HEK293 (cell line): ENCODE measurements around the gene ATG2A.

Experiments used
- CTCF ChIA-PET: fragments of 350-600 bp; formaldehyde crosslinking; extraction: SDS; loops from one replicate; lab custom pipeline; 2021; ENCODE audit warnings: antibody characterized with exemption; lab: Yijun Ruan, JAX
- POLR2A ChIA-PET: fragments of 300-600 bp; formaldehyde crosslinking; extraction: SDS; loops from one replicate; lab custom pipeline; 2020; ENCODE audit warnings: antibody characterized with exemption, inconsistent platforms; lab: Yijun Ruan, JAX
- H3K27ac ChIP-seq: fragments of 200-500 bp; sonication (Bioruptor generic); 2 replicates; pipeline ENCODE4 v1.5.1; 2014; ENCODE audit warnings: low read depth, low read length, control low read depth, inconsistent platforms; ENCODE audit errors: extremely low read depth
- H3K36me3 ChIP-seq, 2 experiments: fragments of 200-500 bp in 1 of 2; sonication (Bioruptor generic) in 1 of 2; 1 replicate in 1 of 2; 2 replicates in 1 of 2; pipeline ENCODE4 v1.5.1; 2014 to 2017; ENCODE audit warnings: inconsistent platforms in 2 of 2, low read length in 2 of 2; ENCODE audit not compliant: control insufficient read depth in 2 of 2, insufficient read depth in 1 of 2
- H3K4me1 ChIP-seq: fragments of 200-500 bp; sonication (Bioruptor generic); 2 replicates; pipeline ENCODE4 v1.5.1; 2014; ENCODE audit warnings: mild to moderate bottlenecking, low read length, inconsistent platforms; ENCODE audit not compliant: control insufficient read depth, insufficient read depth
- H3K4me3 ChIP-seq: 2 replicates; pipeline ENCODE4 v1.5.1; 2011; ENCODE audit warnings: low read depth, mild to moderate bottlenecking, control low read depth, low read length, moderate library complexity
- H3K9me3 ChIP-seq: fragments of 200-500 bp; sonication (Bioruptor generic); 2 replicates; pipeline ENCODE4 v1.5.1; 2014; ENCODE audit warnings: low read depth, low read length, inconsistent platforms; ENCODE audit not compliant: control insufficient read depth, insufficient read depth
- BCL11B ChIP-seq: fragments of 450-650 bp; formaldehyde crosslinking; IDR thresholded peaks from 2 replicates; pipeline ENCODE4 v1.5.1; 2016; ENCODE audit warnings: low read depth, missing biosample characterization, missing genetic modification characterization
- CTCF ChIP-seq: fragments of 450-650 bp; formaldehyde crosslinking; IDR thresholded peaks from 2 replicates; pipeline ENCODE4 v1.5.1; 2016; ENCODE audit warnings: missing biosample characterization, missing genetic modification characterization
- HOXA7 ChIP-seq: sonication (generic); formaldehyde crosslinking; IDR thresholded peaks from 2 replicates; pipeline ENCODE4 v1.8.1; 2022; ENCODE audit warnings: missing genetic modification reagents, borderline replicate concordance
- PRDM1 ChIP-seq: fragments of 450-650 bp; formaldehyde crosslinking; IDR thresholded peaks from 2 replicates; pipeline ENCODE4; 2016; ENCODE audit warnings: missing biosample characterization, missing genetic modification characterization
- SALL2 ChIP-seq: fragments of 450-650 bp; formaldehyde crosslinking; IDR thresholded peaks from 2 replicates; pipeline ENCODE4 v1.5.0; 2017; ENCODE audit warnings: missing biosample characterization, mild to moderate bottlenecking, missing genetic modification characterization, borderline replicate concordance
- SCRT1 ChIP-seq: fragments of 450-650 bp; formaldehyde crosslinking; IDR thresholded peaks from 2 replicates; pipeline ENCODE4 v1.5.1; 2016; ENCODE audit warnings: missing biosample characterization, missing genetic modification characterization, borderline replicate concordance
- SP7 ChIP-seq: fragments of 450-650 bp; formaldehyde crosslinking; IDR thresholded peaks from 2 replicates; pipeline ENCODE4 v1.5.1; 2016; ENCODE audit warnings: missing biosample characterization, missing genetic modification characterization
- YY1 ChIP-seq: fragments of 450-650 bp; formaldehyde crosslinking; IDR thresholded peaks from 2 replicates; pipeline ENCODE4 v1.5.1; 2018; ENCODE audit warnings: missing biosample characterization, missing genetic modification characterization
- ZBTB20 ChIP-seq: fragments of 450-650 bp; formaldehyde crosslinking; IDR thresholded peaks from 2 replicates; pipeline ENCODE4 v1.5.1; 2016; ENCODE audit warnings: missing biosample characterization, missing genetic modification characterization
- ZFP37 ChIP-seq: fragments of 450-650 bp; formaldehyde crosslinking; IDR thresholded peaks from 2 replicates; pipeline ENCODE4 v1.5.1; 2016; ENCODE audit warnings: missing biosample characterization, missing genetic modification characterization
- ZIC2 ChIP-seq: fragments of 450-650 bp; formaldehyde crosslinking; IDR thresholded peaks from 2 replicates; pipeline ENCODE4 v1.5.1; 2016; ENCODE audit warnings: missing biosample characterization, missing genetic modification characterization
- ZNF10 ChIP-seq: fragments of 450-650 bp; formaldehyde crosslinking; IDR thresholded peaks from 2 replicates; pipeline ENCODE4 v1.5.1; 2017; ENCODE audit warnings: missing biosample characterization, missing genetic modification characterization
- ZNF112 ChIP-seq: fragments of 450-650 bp; formaldehyde crosslinking; IDR thresholded peaks from 2 replicates; pipeline ENCODE4 v1.5.0; 2017; ENCODE audit warnings: missing biosample characterization, missing genetic modification characterization
- ZNF114 ChIP-seq: fragments of 450-650 bp; formaldehyde crosslinking; IDR thresholded peaks from 2 replicates; pipeline ENCODE4 v1.5.0; 2017; ENCODE audit warnings: missing biosample characterization, missing genetic modification characterization
- ZNF148 ChIP-seq: fragments of 450-650 bp; formaldehyde crosslinking; IDR thresholded peaks from 2 replicates; pipeline ENCODE4 v1.5.0; 2017; ENCODE audit warnings: missing biosample characterization, missing genetic modification characterization, borderline replicate concordance
- ZNF19 ChIP-seq: fragments of 450-650 bp; formaldehyde crosslinking; IDR thresholded peaks from 2 replicates; pipeline ENCODE4; 2016; ENCODE audit warnings: missing biosample characterization, missing genetic modification characterization, low read depth
- ZNF221 ChIP-seq: fragments of 450-650 bp; formaldehyde crosslinking; IDR thresholded peaks from 2 replicates; pipeline ENCODE4 v1.5.1; 2017; ENCODE audit warnings: missing biosample characterization, missing genetic modification characterization, borderline replicate concordance
- ZNF394 ChIP-seq: fragments of 450-650 bp; formaldehyde crosslinking; IDR thresholded peaks from 2 replicates; pipeline ENCODE4 v1.5.1; 2016; ENCODE audit warnings: missing biosample characterization, missing genetic modification characterization, mild to moderate bottlenecking, moderate library complexity, borderline replicate concordance
- ZNF473 ChIP-seq: fragments of 450-650 bp; formaldehyde crosslinking; IDR thresholded peaks from 2 replicates; pipeline ENCODE4 v1.5.1; 2017; ENCODE audit warnings: missing biosample characterization, missing genetic modification characterization
- ZNF48 ChIP-seq: fragments of 450-650 bp; formaldehyde crosslinking; IDR thresholded peaks from 2 replicates; pipeline ENCODE4 v1.5.1; 2016; ENCODE audit warnings: missing biosample characterization, missing genetic modification characterization
- ZNF514 ChIP-seq: fragments of 450-650 bp; formaldehyde crosslinking; IDR thresholded peaks from 2 replicates; pipeline ENCODE4 v1.5.1; 2016; ENCODE audit warnings: missing biosample characterization, missing genetic modification characterization
- ZNF521 ChIP-seq: fragments of 450-650 bp; formaldehyde crosslinking; IDR thresholded peaks from 2 replicates; pipeline ENCODE4 v1.5.1; 2017; ENCODE audit warnings: missing biosample characterization, mild to moderate bottlenecking, missing genetic modification characterization
- ZNF549 ChIP-seq: fragments of 450-650 bp; IDR thresholded peaks from 2 replicates; pipeline ENCODE4 v1.5.1; 2018; ENCODE audit warnings: missing biosample characterization, missing genetic modification characterization, mild to moderate bottlenecking, inconsistent platforms, moderate library complexity
- ZNF571 ChIP-seq: fragments of 450-650 bp; formaldehyde crosslinking; IDR thresholded peaks from 2 replicates; pipeline ENCODE4 v1.5.0; 2017; ENCODE audit warnings: missing biosample characterization, missing genetic modification characterization
- ZNF596 ChIP-seq: fragments of 450-650 bp; IDR thresholded peaks from 2 replicates; pipeline ENCODE4 v1.5.0; 2018; ENCODE audit warnings: missing biosample characterization, mild to moderate bottlenecking, missing genetic modification characterization, moderate library complexity
- ZNF624 ChIP-seq: fragments of 450-650 bp; formaldehyde crosslinking; IDR thresholded peaks from 2 replicates; pipeline ENCODE4 v1.5.1; 2017; ENCODE audit warnings: missing biosample characterization, missing genetic modification characterization
- ZNF670 ChIP-seq: fragments of 450-650 bp; formaldehyde crosslinking; IDR thresholded peaks from 2 replicates; pipeline ENCODE4 v1.5.1; 2016; ENCODE audit warnings: missing biosample characterization, missing genetic modification characterization, low read depth
- ZNF747 ChIP-seq: fragments of 450-650 bp; formaldehyde crosslinking; IDR thresholded peaks from 2 replicates; pipeline ENCODE4 v1.5.1; 2016; ENCODE audit warnings: missing biosample characterization, missing genetic modification characterization
- ZNF777 ChIP-seq: fragments of 450-650 bp; formaldehyde crosslinking; IDR thresholded peaks from 2 replicates; pipeline ENCODE4 v1.5.1; 2017; ENCODE audit warnings: missing biosample characterization, missing genetic modification characterization, borderline replicate concordance
- ZNF792 ChIP-seq: fragments of 450-650 bp; formaldehyde crosslinking; IDR thresholded peaks from 2 replicates; pipeline ENCODE4 v1.5.1; 2016; ENCODE audit warnings: missing biosample characterization, missing genetic modification characterization
- ZSCAN16 ChIP-seq: fragments of 450-650 bp; formaldehyde crosslinking; IDR thresholded peaks from 2 replicates; pipeline ENCODE4 v1.5.1; 2016; ENCODE audit warnings: missing biosample characterization, missing genetic modification characterization

The ATG2A gene

DNA sequence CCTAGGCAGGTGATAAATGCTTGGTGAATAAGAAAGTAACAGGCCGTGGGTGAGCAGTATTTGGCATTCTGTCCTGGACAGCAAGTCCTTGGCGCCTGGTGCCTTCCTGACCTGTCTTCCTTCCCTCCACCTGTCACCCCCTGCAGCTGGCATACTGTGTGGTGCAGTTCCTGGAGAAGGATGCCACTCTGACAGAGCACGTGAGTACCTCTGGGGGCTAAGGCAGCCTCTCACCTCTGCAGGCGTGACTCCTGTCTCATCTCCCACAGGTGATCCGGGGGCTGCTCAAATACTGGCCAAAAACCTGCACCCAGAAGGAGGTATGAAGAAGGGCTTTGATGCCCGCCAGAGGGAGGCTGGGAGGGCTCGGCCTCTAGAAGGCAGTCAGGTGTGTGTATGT is 14.3 kb upstream of the ATG2A start:
- H3K27ac ChIP-seq, result no peak overlapping the region
- TF ChIP-seq ZNF624 (tag by site-specific recombination) (no peak), ZNF10 (tag by site-specific recombination) (no peak), ZNF670 (tag by site-specific recombination) (no peak), ZBTB20 (tag by site-specific recombination) (no peak), ZNF514 (tag by site-specific recombination) (no peak), ZNF747 (tag by site-specific recombination) (no peak), SALL2 (no peak), ZNF571 (tag by site-specific recombination) (no peak), ZNF792 (tag by site-specific recombination) (no peak), ZNF48 (tag by site-specific recombination) (no peak), ZNF549 (tag by site-specific recombination) (no peak)
- H3K9me3 ChIP-seq, result no peaks in the 10 kb centered on the region
- CTCF ChIA-PET, result interaction anchor here (0.6 kb wide), 2 partner anchors 37 to 66 kb away, joined by 3 read pairs; partner anchors contain the start of gene BATF2
- no peaks in the 10 kb centered on the region for H3K4me1 ChIP-seq
- no peak overlapping the region for H3K4me3 ChIP-seq
- peaks cover 0 to 76% of the 10 kb centered on the region in 2 experiments; a peak in 1 of 3 replicates for H3K36me3 ChIP-seq
- POLR2A ChIA-PET, result no interaction called here

DNA sequence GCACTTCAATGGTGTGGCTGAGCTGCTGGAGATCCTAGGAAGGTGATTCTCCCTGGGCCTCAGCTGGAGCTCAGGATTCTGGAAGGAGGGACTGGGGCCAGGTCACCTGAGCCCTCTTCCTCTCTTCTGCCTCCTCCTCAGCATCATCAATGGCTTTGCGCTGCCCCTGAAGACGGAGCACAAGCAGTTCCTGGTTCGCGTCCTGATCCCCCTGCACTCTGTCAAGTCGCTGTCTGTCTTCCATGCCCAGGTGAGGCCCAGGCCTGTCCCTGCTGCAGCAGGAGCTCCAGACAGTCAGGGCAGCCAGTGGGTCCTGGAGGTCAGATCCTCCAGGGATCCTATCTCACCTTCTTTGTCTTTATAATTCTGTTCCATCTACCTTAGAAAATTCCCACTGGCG is 13.3 kb upstream of the ATG2A start:
- Histone ChIP-seq H3K36me3 (peaks cover 0 to 75% of the 10 kb centered on the region in 2 experiments; a peak in 1 of 3 replicates), H3K9me3 (no peaks in the 10 kb centered on the region)
- TF ChIP-seq ZFP37 (no peak), ZSCAN16 (no peak), SP7 (tag by site-specific recombination) (no peak), ZNF596 (no peak), BCL11B (tag by site-specific recombination) (no peak), ZNF19 (tag by site-specific recombination) (no peak), ZNF114 (tag by site-specific recombination) (no peak), YY1 (tag by site-specific recombination) (no peak), ZNF777 (no peak), CTCF (tag by site-specific recombination) (no peak), HOXA7 (no peak), ZIC2 (tag by site-specific recombination) (no peak), SCRT1 (no peak), ZNF473 (tag by site-specific recombination) (no peak), ZNF221 (tag by site-specific recombination) (no peak), ZNF148 (tag by site-specific recombination) (no peak), ZNF394 (tag by site-specific recombination) (no peak), ZNF521 (tag by site-specific recombination) (no peak), ZNF112 (tag by site-specific recombination) (no peak), PRDM1 (no peak)
- TF ChIP-seq, all 188 proteins: peak for 0
- no peaks in the 10 kb centered on the region for H3K4me1 ChIP-seq
- no peak overlapping the region for H3K27ac ChIP-seq
- ChIA-PET POLR2A (no interaction called here), CTCF (interaction anchor here (0.6 to 0.8 kb wide), 3 partner anchors 36 to 147 kb away, joined by 3 to 4 read pairs (median 3); partner anchors contain the start of gene ARL2)
- no peak overlapping the region for H3K4me3 ChIP-seq
